Right ventricle myocardium inferior (tissue), 1 donor: ENCODE results near the gene ZNF335. TPM values are rescaled to one million over a fixed set of nuclear protein-coding genes. Genes with fewer than 3 reads are reported as not detected.

Source experiments
- ATAC-seq: fragments of 200-7000 bp; cut with Tn5 transposase; one replicate; pipeline ENCODE4 v1.9.1; 2020; ENCODE audit warnings: mild to moderate bottlenecking, moderate library complexity
- DNase-seq: peaks from one replicate; pipeline ENCODE4 v3.0.0; 2021; ENCODE audit errors: missing footprints
- intact Hi-C: fragments of 100-400 bp; cut with DNase I; formaldehyde crosslinking; loops from one replicate; pipeline ENCODE4 v1.11.0; 2022
- total RNA-seq: library from RNA; stranded (reverse); fragmentation: NEBNext Ultra II Directional; extraction: Animal tissue kit (Norgen Biotek cat#: 25700); gene quantifications from one replicate; pipeline ENCODE4 v1.2.1, GENCODE V29; 2021
- donor health status: DM: no; HTN: yes; CAD: no; lungs with severe emphysema.

Gene ZNF335
- total RNA-seq, 1 donor from 2014 or later = 9.7 TPM

DNA sequence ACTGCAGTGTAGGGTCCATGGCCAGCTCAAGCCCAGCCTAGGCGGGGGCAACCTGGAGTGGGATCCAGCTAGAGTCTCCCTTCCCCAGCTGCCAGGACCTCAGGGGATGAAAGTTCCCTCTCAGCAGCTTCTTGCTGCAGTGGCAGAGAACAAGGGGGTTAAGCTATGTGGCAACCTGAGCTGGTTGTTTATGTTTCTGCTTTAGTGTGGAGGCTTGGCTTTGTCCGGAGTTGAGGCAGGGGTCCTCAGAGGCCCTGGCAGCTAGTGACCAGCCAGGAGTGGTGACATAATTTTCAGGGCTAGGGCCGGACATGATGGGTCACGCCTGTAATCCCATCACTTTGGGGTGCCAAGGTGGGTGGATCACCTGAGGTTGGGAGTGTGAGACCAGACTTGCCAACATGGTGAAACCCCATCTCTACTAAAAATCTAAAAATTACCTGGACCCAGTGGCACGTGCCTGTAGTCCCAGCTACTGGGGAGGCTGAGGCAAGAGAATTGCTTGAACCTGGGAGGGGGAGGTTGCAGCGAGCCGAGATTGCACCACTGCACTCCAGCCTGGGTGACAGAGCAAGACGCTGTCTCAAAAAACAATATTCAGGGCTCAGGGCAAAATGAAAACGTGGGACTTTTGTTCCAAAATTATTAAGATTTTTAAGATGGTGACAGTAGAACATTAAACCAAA lies 46.0 kb downstream of the ZNF335 start:
- DNase-seq (no peak), ATAC-seq (no peak)
- intact Hi-C loops = no loop called here

DNA sequence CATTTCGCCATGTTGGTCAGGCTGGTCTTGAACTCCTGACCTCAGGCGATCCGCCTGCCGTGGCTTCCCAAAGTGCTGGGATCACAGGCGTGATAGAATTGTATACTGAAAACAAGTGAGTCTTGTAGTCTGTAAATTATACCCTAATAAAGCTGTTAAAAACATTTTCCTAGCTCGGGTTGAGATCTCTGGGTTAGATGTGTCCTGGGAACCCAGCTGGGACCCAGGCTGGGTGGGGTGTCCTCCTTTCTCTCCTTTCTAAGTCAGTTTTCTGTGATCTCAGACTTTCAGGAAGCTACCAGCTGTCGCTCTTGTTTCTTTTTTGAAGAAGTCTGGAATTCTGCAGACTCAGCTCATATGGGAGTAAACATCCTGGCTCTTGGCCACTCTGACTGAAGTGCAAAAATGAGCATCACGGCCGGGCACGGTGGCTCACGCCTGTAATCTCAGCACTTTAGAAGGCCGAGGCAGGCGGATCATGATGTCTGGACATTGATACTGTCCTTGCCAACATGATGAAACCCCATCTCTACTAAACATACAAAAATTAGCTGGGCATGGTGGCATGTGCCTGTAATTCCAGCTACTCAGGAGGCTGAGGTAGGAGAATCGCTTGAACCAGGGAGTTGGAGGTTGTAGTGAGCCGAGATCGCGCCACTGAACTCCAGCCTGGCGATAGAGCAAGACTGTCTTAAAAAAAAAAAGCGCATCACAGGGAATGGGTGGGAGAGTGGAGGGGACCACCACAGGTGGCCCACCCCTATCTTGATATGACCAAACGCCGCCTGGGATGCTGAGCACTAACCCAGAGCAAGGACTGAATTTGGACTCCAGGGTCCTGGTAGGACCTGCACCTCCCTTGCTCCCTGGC lies 47.4 kb downstream of the ZNF335 start:
- no peak for DNase-seq
- intact Hi-C loops = no loop called here
- ATAC-seq = peak; percentile 61

DNA sequence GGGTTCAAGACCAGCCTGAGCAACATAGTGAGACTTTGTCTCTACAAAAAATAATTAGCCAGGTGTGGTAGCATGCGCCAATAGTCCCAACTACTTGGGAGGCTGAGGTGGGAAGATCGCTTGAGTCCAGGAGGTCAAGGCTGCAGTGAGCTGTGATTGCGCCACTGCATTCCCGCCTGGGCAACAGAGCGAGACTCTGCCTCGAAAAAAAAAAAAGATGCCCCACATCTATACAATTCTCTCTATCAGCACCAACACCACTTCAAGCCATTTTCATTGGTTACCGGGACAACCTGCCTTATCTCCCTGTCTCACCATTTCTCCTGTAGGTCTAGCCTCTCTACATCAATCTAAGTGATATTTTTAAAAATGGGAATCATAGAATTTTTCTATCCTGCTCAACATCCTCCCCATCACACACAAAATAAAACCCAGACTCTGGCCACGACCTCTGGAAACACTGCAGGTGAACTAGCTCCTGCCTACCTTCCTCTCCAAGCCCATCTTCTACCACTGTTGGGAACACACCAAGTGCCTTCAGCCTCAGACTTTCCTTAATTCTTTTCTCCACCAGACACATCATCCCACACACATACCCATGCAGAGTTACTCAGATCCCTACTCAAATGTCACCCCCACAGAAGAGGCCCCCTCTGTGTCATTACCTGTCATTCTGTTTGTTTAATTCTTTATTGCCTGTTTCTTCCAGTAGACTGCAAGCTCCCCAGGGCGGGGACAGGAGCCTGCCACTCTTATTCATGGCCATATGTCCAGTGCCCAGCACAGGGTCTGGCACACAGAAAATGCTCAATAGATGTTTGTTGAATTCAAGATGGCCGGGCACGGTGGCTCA lies 50.4 kb downstream of the ZNF335 start:
- DNase-seq (no peak), ATAC-seq (no peak)
- intact Hi-C loops = no loop called here

DNA sequence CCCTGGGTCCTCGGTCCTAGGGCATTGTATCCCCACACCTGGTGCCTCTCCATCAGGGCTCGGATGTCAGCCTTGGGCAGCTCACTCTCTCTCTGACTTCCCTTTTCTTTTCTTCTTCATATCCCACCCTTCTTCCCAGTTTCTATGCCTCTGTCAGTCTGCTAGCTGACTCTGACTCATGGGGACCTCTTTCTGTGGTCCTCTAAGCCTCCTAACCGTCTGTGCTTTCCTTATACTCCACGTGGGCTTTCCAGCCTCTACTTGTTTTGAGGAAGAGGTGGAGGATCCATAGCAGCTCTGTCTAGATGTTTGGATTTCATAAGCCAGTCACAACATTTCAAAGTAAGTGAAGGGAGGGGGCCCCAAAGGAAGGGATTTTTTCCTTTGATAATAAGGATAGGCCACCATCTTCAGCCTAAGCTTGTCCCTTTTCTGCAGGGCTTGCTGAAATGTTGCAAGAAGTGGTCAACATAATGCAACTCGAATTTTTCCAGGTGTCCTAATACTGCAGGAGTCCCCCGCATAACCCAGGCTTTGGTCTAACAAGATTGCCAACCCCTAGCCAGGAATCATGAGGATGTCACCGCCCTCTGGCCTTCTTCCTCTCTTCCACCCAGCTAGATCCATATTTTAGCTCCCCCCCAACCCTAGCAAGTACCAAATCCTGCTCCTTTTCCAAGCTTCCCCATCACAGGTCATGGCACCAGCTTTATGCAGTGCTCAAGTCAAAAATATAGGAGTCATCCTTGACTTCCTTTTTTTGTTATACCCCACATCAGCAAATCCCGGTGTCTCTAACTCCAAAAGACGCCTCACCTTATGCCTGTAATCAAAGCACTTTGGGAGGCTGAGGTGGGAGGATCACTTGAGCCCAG lies 51.3 kb downstream of the ZNF335 start:
- DNase-seq = no peak
- ATAC-seq = no peak
- intact Hi-C loops = no loop called here

DNA sequence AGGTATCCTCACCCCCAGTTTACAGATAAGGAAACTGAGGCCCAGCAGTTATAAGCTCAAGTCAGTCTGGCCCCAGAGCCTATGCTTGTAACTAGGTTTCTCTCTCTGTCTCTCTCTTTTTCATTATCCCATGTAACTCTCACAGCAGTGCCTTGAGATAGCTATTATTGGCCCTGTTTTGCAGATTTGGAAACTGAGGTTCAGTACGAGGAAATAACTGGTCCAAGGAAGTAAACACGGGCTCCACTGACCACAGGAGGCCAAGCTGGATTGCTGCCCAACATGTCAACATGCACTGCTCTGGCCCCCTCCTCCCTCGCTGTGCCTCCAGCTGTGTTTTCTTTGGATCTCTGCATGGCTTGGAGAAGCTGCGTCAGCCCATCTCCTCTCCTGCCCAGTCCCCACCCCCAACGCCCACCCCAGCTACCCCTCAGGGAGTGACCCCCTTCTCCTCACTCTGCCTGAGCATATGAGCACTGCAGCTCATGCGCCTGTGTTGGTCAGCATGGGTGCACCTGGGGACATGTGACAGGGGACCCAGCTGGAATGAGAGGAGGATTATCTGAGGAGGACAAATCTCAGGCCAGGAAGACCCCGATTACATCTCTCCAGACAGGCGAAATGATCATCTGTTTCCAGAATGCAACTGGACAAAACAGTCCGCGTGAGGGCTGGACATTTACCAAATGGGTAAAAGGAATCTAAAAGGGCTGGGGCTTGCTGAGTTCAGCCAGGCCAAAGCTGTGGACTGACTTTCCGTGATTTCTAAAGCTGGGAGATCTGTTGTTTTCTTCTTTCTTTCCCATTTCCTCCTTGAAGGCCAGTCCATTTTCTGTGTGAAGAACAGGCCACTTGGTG lies 52.2 kb downstream of the ZNF335 start:
- intact Hi-C loops = no loop called here
- DNase-seq (peak; percentile 89), ATAC-seq (peak; percentile 81)

DNA sequence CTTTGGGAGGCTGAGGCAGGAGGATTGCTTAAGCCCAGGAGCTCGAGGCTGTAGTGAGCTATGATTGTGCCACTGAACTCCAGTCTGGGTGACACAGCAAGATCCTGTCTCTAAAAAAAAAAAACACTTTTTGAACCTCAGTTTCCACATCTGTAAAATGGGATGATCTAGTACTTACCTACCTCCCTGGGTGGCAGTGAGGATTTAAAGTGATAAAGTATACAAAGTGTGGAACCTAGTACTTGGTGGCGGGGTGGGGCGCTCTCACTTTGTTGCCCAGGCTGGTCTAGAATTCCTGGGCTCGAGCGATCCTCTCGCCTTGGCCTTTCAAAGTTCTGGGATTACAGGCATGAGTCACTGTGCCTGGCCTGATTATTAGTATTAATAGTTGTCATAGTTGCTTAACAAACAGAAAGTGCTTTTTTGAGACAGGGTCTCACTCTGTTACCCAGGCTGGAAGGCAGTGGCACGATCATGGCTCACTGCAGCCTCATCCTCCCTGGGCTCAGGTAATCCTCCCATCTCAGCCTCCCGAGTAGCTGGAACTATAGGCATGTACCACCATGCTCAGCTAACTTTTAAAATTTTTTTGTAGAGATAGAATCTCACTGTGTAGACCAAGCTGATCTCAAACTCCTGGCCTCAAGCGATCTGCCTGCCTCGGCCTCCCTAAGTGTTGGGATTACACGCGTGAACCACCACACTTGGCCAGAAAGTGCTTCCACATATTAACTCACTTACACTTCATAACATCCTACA lies 53.0 kb downstream of the ZNF335 start:
- intact Hi-C loops = no loop called here
- ATAC-seq = no peak
- no peak for DNase-seq

DNA sequence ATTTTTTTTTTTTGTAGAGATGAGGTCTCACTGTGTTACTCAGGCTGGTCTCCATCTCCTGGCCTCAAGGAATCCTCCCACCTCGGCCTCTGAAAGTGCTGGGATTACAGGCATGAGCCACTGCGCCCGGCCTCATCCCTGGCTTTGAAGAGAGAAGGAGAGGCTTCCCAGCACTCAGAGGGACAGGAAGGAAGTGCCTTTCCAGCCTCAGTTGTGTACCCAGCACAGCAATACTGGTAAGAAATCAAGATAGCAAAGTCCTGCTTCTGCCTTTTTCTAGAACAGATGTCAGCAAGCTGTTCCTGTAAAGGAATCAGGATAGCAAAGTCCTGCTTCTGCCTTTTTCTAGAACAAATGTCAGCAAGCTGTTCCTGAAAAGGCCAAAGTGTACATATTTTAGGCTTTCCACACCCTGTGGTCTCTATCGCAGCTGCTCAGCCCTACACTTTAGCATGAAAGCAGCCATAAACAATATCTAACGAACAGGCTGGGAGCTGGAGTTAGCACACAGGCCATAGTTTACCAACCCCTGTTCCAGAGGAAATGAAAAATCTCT lies 53.7 kb downstream of the ZNF335 start:
- DNase-seq = no peak
- intact Hi-C loops = no loop called here
- ATAC-seq = peak; percentile 57

DNA sequence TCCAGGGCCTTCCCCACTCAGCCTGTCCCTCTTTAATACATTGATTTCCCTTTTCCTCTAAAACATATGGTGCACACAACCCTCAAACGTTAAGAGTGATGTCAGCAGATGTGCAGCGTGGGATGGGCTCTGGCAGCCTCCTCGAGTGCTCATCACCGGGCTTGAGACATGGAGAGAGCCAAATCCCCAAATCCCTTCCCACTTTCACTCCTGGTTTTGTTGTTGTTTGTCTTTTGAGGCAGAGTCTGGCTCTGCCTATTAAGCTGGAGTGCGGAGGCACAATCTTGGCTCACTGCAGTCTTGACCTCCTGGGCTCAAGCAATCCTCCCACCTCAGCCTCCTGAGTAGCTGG lies 54.2 kb downstream of the ZNF335 start:
- DNase-seq = no peak
- ATAC-seq = peak; percentile 30
- intact Hi-C loops = no loop called here

DNA sequence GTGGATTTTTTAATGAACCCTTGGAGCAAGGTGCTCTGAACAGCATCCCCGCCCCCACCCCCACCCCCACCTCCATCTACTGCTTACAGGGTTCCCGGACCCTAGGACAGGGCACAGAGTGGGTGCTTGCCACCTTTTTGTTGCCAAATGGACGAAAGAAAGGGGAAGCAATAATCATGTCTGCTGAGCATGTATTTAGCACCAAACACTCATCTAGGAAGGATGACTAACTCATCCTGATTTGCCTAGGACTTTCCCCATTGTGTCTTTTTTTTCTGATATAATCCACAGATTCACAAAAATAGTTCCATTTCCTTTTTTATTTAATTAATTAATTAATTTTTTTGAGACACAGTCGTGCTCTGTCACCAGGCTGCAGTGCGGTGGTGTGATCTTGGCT lies 58.9 kb downstream of the ZNF335 start:
- no peak for DNase-seq
- intact Hi-C loops = no loop called here
- ATAC-seq = no peak

DNA sequence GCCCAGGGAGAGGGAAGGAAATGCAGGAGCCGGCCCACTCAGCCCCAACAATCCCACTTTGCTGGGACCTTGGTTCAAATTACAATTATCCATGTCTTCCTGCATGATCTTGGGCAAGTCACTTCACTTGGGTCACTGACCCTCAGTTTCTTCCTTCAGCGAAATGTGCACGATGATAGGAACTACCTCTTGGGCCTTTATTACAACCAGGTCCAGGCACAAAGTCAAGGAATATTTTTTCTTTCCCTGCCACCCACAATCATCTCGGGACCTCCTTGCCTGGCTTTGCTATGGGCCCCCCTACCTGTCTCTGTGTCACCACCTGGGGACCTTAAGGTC lies 59.7 kb downstream of the ZNF335 start:
- no peak for ATAC-seq
- DNase-seq = no peak
- intact Hi-C loops = no loop called here

DNA sequence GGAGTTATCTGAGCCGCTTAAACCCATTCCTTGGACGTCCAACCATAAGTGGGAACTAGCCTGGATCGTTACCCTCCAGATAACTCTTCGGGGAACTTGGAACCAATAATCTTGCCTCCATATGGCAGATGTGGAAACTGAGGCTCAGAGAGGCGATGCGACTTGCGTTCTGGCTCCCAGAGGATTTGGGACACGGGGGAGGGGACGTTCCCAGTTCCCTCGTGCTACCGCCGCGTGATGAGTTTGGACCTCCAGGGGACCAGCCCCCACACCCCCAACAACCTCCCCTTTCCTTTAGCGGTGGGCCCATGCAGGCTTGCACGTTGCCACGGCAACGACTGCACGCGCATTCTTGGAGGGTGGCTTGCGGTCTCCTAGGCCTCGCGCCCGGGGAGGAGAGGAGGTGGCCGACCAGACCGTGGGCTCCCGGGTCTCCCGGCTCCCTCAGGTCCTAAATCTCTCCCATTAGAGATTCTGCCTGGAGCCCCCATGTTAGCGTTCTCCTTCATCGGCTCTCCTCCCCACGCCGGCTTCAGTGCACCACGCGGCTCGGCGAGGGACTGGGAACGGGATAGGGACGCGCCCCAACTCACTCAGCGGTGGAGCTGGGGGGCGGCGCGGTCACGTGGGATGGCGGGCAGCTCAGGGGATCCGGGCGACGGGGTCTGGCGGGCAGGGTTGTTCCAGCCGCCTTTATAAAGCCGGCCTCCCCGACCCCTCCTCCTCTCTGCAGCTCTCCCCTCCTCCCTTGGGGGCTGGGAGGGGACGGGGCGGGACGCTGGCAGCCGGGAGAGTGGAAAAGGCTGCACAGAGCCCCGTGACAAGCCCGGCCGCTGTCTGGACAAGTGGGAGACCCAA lies 60.3 kb downstream of the ZNF335 start, which contains the start of gene PLTP:
Gene PLTP, minus strand, starts transcription at position 670 of the 858 bp plus-strand sequence. CDS start 703 bp downstream, outside the sequence.
- DNase-seq (peak; percentile 90), ATAC-seq (peak; percentile 78)
- intact Hi-C loops = loop anchor here (2.0 kb wide), 1 partner anchor 23 kb away; the partner anchor contains the start of gene PCIF1

DNA sequence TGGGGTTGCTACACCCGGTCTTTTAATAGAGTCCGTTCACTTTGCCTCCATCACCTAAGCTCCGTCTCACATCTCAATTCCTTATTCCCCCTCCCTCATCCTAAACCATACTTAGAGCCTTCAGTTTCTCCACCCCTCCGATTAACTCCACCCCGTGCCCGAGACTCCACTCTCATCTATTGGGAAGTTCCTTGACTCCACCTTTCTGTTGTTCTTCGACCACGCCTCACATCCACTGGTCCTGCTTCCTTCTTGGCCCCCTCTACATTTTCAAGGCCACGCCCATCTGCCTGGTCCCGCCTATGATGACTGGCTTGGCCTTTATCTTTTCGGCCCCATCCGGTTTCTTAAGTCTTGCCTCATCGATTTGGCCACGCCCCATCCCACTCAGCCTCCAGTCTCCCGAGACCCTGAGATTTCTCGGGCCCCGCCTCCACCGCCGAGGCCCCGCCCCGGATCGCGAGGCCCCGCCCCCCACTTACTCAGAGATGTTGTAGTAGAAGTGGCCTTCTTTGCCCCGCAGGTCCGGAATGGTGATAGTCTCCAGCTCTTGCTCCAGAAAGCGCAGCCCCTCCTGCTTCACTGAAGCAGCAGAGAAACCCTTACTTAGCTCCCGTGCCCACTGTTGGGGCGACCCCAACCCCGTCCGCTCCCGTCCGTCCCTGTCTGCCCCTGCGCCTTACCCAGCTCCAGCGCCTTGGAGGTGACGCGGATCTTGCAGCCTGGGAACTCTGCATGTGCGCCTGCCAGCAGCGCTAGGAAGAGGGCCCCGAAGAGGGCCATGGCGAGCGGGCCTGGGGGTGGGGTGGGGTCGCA lies 61.1 kb downstream of the ZNF335 start:
- DNase-seq = peak; percentile 96
- ATAC-seq = peak; percentile 84
- intact Hi-C loops = loop anchor here (1.0 to 2.0 kb wide), 2 partner anchors 19 to 24 kb away; partner anchors contain the start of gene PCIF1

DNA sequence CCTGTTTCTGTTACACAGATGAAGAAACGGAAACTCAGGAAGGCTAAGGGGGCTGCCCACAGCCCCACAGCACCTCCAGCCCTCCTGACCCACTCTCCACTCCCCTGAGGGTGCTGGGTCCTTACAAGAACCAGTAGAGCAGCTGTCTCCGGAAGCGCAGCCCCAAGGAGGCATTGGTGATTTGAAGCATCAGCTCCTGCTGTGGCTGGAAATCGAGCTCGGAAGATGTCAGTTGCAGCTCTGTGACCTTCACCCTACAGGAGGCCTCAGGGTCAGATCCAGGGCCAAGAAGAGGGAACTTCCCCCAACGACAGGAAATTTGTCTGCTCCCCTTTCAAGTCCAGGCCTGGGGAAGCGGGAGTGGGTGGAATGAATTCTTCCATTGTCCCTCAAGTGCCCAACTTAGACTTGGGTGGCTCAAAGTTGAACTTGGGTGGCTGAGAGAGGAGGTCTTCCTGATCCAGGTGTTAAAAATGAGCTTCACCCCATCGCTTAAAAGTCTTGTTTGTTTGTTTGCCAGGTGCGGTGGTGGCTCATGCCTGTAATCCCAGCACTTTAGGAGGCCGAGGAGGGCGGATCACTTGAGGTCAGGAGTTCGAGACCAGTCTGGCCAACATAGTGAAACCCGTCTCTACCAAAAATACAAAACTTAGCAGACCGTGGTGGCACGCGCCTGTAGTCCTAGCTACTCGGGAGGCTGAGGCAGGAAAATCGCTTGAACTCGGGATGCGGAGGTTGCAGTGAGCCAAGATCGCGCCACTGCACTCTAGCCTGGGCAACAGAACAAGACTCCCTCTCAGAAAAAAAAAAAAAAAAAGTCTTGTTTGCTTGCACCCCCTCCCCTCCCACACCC lies 62.0 kb downstream of the ZNF335 start:
- ATAC-seq (no peak), DNase-seq (no peak)

DNA sequence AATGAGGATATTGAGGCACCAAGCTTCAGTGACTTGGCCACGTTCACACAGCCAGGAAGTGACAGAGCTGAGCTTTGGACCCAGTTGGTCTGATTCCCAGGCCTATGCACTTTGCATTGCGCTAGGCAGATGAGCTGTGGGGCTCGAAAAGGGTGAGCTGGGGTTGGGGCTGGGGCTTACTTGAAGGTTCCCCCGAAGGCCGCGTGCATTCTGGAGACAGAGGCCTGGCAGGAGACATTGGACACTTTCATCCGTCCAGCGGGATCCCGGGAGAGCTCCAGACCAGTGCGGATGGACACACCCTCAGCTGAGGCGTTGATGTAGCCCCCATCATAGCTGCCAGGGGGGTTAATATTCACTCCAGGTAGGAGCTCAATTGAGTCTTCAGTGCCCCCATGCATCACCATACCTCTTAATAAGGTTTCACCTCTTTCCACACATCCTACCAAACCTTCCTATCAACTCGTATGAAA lies 62.6 kb downstream of the ZNF335 start:
- DNase-seq = no peak
- intact Hi-C loops = no loop called here
- ATAC-seq = no peak

More for the DNA sequence above, 62.0 kb downstream of the ZNF335 start:
- intact Hi-C loops = loop anchor here (1.0 to 2.0 kb wide), 2 partner anchors 18 to 25 kb away; partner anchors contain the start of gene PCIF1
